H9 (cell line): Measurements from ENCODE around the gene GLS. TPM values are rescaled to one million over a fixed set of nuclear protein-coding genes. Genes with fewer than 3 reads are reported as not detected.

Source experiments
- DNase-seq: peaks from one replicate; pipeline ENCODE4 v3.0.0-alpha.2; 2017
- H2AFZ ChIP-seq: one replicate; pipeline ENCODE4 v1.6.1; 2013; ENCODE audit warnings: mild to moderate bottlenecking, low read length, control low read depth, moderate library complexity
- H2AK5ac ChIP-seq: 2 replicates; pipeline ENCODE4 v1.6.1; 2013; ENCODE audit warnings: low read length, control low read depth, mixed read lengths; ENCODE audit not compliant: insufficient read length
- H2BK120ac ChIP-seq: one replicate; pipeline ENCODE4 v1.6.1; 2013; ENCODE audit warnings: low read depth, mild to moderate bottlenecking, low read length, control low read depth, inconsistent platforms; ENCODE audit not compliant: poor library complexity, severe bottlenecking
- H2BK12ac ChIP-seq: 2 replicates; pipeline ENCODE4 v1.6.1; 2013; ENCODE audit warnings: low read length, control low read depth, mixed read lengths, low read depth; ENCODE audit not compliant: insufficient read length
- H2BK15ac ChIP-seq: 2 replicates; pipeline ENCODE4 v1.6.1; 2013; ENCODE audit warnings: low read depth, low read length, control low read depth
- H2BK20ac ChIP-seq: one replicate; pipeline ENCODE4 v1.6.1; 2013; ENCODE audit warnings: low read depth, mild to moderate bottlenecking, low read length, control low read depth, inconsistent platforms; ENCODE audit not compliant: poor library complexity, severe bottlenecking
- H2BK5ac ChIP-seq: 2 replicates; pipeline ENCODE4 v1.6.1; 2013; ENCODE audit warnings: low read length, control low read depth, mixed read lengths; ENCODE audit not compliant: insufficient read length
- H3K14ac ChIP-seq: 2 replicates; pipeline ENCODE4 v1.6.1; 2013; ENCODE audit warnings: low read length, control low read depth; ENCODE audit not compliant: insufficient read depth
- H3K18ac ChIP-seq: 2 replicates; pipeline ENCODE4 v1.6.1; 2013; ENCODE audit warnings: low read depth, mild to moderate bottlenecking, mixed read lengths, low read length, control low read depth; ENCODE audit not compliant: insufficient read length
- H3K23ac ChIP-seq: 2 replicates; pipeline ENCODE4 v1.6.1; 2013; ENCODE audit warnings: low read length, control low read depth, mixed read lengths, low read depth; ENCODE audit not compliant: insufficient read length
- H3K23me2 ChIP-seq: 2 replicates; pipeline ENCODE4 v1.6.1; 2013; ENCODE audit warnings: low read depth, mild to moderate bottlenecking, mixed read lengths, low read length, control low read depth; ENCODE audit not compliant: insufficient read length, poor library complexity, severe bottlenecking
- H3K27ac ChIP-seq: 2 replicates; pipeline ENCODE4 v1.5.1; 2013; ENCODE audit warnings: low read length, control low read depth, mixed read lengths, low read depth; ENCODE audit not compliant: insufficient read length
- H3K27me3 ChIP-seq: 2 replicates; pipeline ENCODE4 v1.6.1; 2013; ENCODE audit warnings: low read length, control low read depth, inconsistent platforms; ENCODE audit not compliant: insufficient read depth
- H3K4ac ChIP-seq: 2 replicates; pipeline ENCODE4 v1.6.1; 2013; ENCODE audit warnings: low read depth, mild to moderate bottlenecking, control low read depth, inconsistent platforms, low read length, moderate library complexity
- H3K4me1 ChIP-seq: 2 replicates; pipeline ENCODE4 v1.6.1; 2013; ENCODE audit warnings: low read length, control low read depth, inconsistent platforms; ENCODE audit not compliant: insufficient read depth
- H3K4me2 ChIP-seq: 2 replicates; pipeline ENCODE4 v1.6.1; 2013; ENCODE audit warnings: low read length, control low read depth, mixed read lengths; ENCODE audit not compliant: insufficient read length, insufficient read depth
- H3K56ac ChIP-seq: 2 replicates; pipeline ENCODE4 v1.6.1; 2013; ENCODE audit warnings: low read depth, mild to moderate bottlenecking, mixed read lengths, low read length, control low read depth; ENCODE audit not compliant: insufficient read length
- H3K79me1 ChIP-seq: 2 replicates; pipeline ENCODE4 v1.6.1; 2013; ENCODE audit warnings: low read depth, mild to moderate bottlenecking, moderate library complexity, low read length, control low read depth, inconsistent platforms; ENCODE audit not compliant: insufficient read depth, poor library complexity, severe bottlenecking
- H3K79me2 ChIP-seq: 2 replicates; pipeline ENCODE4 v1.6.1; 2013; ENCODE audit warnings: low read length, control low read depth, inconsistent platforms; ENCODE audit not compliant: insufficient read depth
- H3K9ac ChIP-seq: 2 replicates; pipeline ENCODE4 v1.6.1; 2013; ENCODE audit warnings: low read length, control low read depth, mixed read lengths; ENCODE audit not compliant: insufficient read length; ENCODE audit errors: extremely low read depth
- H3K9me3 ChIP-seq: one replicate; pipeline ENCODE4 v1.6.1; 2013; ENCODE audit warnings: low read depth, low read length, inconsistent platforms; ENCODE audit not compliant: control insufficient read depth
- H3T11ph ChIP-seq: one replicate; pipeline ENCODE4 v1.6.1; 2013; ENCODE audit warnings: mild to moderate bottlenecking, low read length, control low read depth, inconsistent platforms
- H4K20me1 ChIP-seq: one replicate; pipeline ENCODE4 v1.6.1; 2013; ENCODE audit not compliant: control insufficient read depth, insufficient read length, insufficient read depth
- H4K5ac ChIP-seq: 2 replicates; pipeline ENCODE4 v1.6.1; 2013; ENCODE audit warnings: low read depth, mild to moderate bottlenecking, mixed read lengths, low read length, control low read depth; ENCODE audit not compliant: insufficient read length
- H4K8ac ChIP-seq: replicated peaks from 2 replicates; pipeline ENCODE4 v1.6.1; 2013; ENCODE audit warnings: low read length, control low read depth, mixed read lengths, low read depth; ENCODE audit not compliant: insufficient read length
- H4K91ac ChIP-seq: 2 replicates; pipeline ENCODE4 v1.6.1; 2013; ENCODE audit warnings: low read depth, mild to moderate bottlenecking, moderate library complexity, mixed read lengths, low read length, control low read depth; ENCODE audit not compliant: insufficient read length
- H3K27ac Mint-ChIP-seq, 3 experiments: 2 replicates in 2 of 3; 3 replicates in 1 of 3; pipeline ENCODE4 v1.8.0; 2020 to 2021; ENCODE audit warnings: mixed read lengths in 3 of 3, mild to moderate bottlenecking in 1 of 3, moderate library complexity in 1 of 3
- H3K27me3 Mint-ChIP-seq: 2 replicates; pipeline ENCODE4 v1.8.0; 2021; ENCODE audit warnings: low read depth, mild to moderate bottlenecking, moderate library complexity, mixed read lengths
- H3K36me3 Mint-ChIP-seq, 3 experiments: 2 replicates in 2 of 3; 3 replicates in 1 of 3; pipeline ENCODE4 v1.8.0; 2020 to 2021; ENCODE audit warnings: low read depth in 3 of 3, mixed read lengths in 3 of 3; ENCODE audit not compliant: insufficient read depth in 1 of 3
- H3K4me1 Mint-ChIP-seq, 2 experiments: 2 replicates each; pipeline ENCODE4 v1.8.0; 2020; ENCODE audit warnings: mixed read lengths in 2 of 2
- H3K4me3 Mint-ChIP-seq, 2 experiments: 2 replicates in 1 of 2; 3 replicates in 1 of 2; pipeline ENCODE4 v1.8.0; 2020 to 2021; ENCODE audit warnings: mild to moderate bottlenecking in 2 of 2, mixed read lengths in 2 of 2, moderate library complexity in 1 of 2
- H3K9me3 Mint-ChIP-seq, 2 experiments: 2 replicates in 1 of 2; 3 replicates in 1 of 2; pipeline ENCODE4 v1.8.0; 2020; ENCODE audit warnings: mild to moderate bottlenecking in 2 of 2, mixed read lengths in 2 of 2, moderate library complexity in 1 of 2
- CTCF ChIP-seq: fragments of 200-600 bp; sonication (generic); conservative IDR thresholded peaks from 3 replicates; pipeline ENCODE4 v1.8.0; 2021; ENCODE audit warnings: antibody characterized with exemption, mild to moderate bottlenecking
- WGBS: extraction: QIAGEN DNeasy Blood & Tissue Kit; methylation state at CpG from one replicate; pipeline ENCODE4 v1.1.7; 2013; ENCODE audit warnings: missing lambda C conversion rate, low lambda C conversion rate, mixed read lengths; ENCODE audit not compliant: insufficient read length; ENCODE audit errors: extremely low coverage; 5-methylcytosine and 5-hydroxymethylcytosine counted together
- total RNA-seq: library from RNA; stranded (reverse); gene quantifications from 2 replicates; pipeline ENCODE4 v1.2.1, GENCODE V29; 2021

The GLS gene
- total RNA-seq, 1 experiment from 2014 or later = 69.3 TPM

DNA sequence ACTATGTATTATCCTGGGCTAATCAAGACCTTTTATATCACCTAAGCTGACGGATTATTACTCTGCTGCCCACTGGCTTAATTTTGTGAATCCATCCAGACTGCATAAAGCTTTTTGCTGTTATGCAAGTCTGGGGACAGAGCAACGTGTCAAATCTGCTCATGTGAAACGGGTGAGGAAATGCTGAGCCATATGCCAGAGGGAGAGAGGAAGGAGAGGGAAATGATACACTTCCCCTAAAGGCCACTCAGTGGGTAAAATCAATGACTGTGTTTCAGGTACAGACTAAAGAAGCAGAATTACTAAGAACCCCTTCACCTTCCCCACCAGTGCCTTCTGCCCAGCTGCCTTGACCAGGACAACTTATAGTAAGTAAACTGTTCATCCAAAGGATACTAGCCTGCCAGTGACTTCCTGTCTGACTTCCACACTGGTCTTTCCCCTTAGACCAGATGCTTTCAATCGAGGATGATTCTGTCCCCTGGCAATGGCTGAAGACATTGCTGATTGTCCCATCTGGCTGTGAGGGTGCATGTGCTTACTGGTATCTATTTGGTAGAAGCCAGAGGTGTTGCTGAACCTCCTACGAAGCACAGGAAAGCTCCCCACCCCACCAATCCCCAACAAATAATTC, 90.4 kb downstream of the GLS start:
- no peaks in the 10 kb centered on the region for H3K9me3 Mint-ChIP-seq
- no peaks in the 10 kb centered on the region for H3K4me1 ChIP-seq

More for the DNA sequence above, 90.4 kb downstream of the GLS start:
- H2AFZ ChIP-seq = no peak overlapping the region
- H3K36me3 Mint-ChIP-seq = peaks cover 24 to 74% (median 64%) of the 10 kb centered on the region in 3 experiments; a peak in 6 of 7 replicates
- H4K8ac ChIP-seq = no peak overlapping the region
- no peak overlapping the region for H2BK15ac ChIP-seq
- H4K20me1 ChIP-seq = no peaks in the 10 kb centered on the region
- H3K23ac ChIP-seq = no peak overlapping the region
- H3K27me3 Mint-ChIP-seq = no peaks in the 10 kb centered on the region
- no peak overlapping the region for H3T11ph ChIP-seq
- no peak overlapping the region for H3K9ac ChIP-seq
- H2AK5ac ChIP-seq = no peak overlapping the region
- H3K27ac Mint-ChIP-seq = no peak overlapping the region; a peak in 2 of 7 replicates
- H2BK5ac ChIP-seq = no peak overlapping the region
- WGBS = no CpG with 5 or more reads among the region's 5 CpGs
- H3K27me3 ChIP-seq = no peaks in the 10 kb centered on the region
- H4K5ac ChIP-seq = no peak overlapping the region
- H3K4me2 ChIP-seq = no peak overlapping the region
- H3K14ac ChIP-seq = no peak overlapping the region
- no peak overlapping the region for H3K27ac ChIP-seq
- H3K4ac ChIP-seq = no peak overlapping the region
- no peak overlapping the region for H3K56ac ChIP-seq
- no peak for TF ChIP-seq CTCF
- H2BK20ac ChIP-seq = no peak overlapping the region
- no peak overlapping the region for H3K4me3 Mint-ChIP-seq
- no peaks in the 10 kb centered on the region for H3K79me1 ChIP-seq
- no peak overlapping the region for H4K91ac ChIP-seq
- no peak for DNase-seq
- no peaks in the 10 kb centered on the region for H3K4me1 Mint-ChIP-seq
- H3K23me2 ChIP-seq = peaks cover 3% of the 10 kb centered on the region
- no peak overlapping the region for H2BK120ac ChIP-seq
- H3K79me2 ChIP-seq = no peaks in the 10 kb centered on the region
- no peak overlapping the region for H3K18ac ChIP-seq
- no peak overlapping the region for H2BK12ac ChIP-seq
- H3K9me3 ChIP-seq = no peaks in the 10 kb centered on the region
